ENCODE results near the gene CARD19.

Gene CARD19

DNA sequence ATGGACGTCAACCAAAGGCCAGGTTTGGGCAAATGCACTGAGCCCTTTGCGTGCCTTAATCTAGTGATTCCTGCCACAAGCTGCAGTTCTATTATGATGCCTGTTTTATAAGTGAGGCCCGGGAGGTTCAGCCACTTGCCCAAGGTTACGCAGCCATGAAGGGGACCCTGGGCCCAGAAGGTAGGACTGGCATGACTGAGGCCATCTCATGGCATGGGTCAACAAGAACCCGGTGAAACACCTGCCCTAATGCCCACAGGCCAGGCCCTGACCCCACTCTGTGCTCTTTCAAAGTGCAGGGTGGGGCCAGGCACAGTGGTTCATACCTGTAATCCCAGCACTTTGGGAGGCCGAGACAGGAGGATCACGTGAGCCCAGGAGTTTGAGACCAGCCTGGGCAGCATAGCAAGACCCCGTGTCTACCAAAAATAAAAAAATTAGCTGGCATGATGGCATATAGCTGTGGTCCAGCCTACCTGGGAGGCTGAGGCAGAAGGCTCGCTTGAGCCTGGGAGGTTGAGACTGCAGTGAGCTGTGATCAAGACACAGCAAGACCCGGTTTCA is 29.4 kb downstream of the CARD19 start:
- no peak for DNase-seq (ENCODE audit: low read depth)
- TF ChIP-seq, protein P1, sequence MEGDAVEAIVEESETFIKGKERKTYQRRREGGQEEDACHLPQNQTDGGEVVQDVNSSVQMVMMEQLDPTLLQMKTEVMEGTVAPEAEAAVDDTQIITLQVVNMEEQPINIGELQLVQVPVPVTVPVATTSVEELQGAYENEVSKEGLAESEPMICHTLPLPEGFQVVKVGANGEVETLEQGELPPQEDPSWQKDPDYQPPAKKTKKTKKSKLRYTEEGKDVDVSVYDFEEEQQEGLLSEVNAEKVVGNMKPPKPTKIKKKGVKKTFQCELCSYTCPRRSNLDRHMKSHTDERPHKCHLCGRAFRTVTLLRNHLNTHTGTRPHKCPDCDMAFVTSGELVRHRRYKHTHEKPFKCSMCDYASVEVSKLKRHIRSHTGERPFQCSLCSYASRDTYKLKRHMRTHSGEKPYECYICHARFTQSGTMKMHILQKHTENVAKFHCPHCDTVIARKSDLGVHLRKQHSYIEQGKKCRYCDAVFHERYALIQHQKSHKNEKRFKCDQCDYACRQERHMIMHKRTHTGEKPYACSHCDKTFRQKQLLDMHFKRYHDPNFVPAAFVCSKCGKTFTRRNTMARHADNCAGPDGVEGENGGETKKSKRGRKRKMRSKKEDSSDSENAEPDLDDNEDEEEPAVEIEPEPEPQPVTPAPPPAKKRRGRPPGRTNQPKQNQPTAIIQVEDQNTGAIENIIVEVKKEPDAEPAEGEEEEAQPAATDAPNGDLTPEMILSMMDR (conservative IDR thresholded peaks at IDR 0.05; ENCODE audit: low read length): no peak
- H3K4me3 ChIP-seq (ENCODE audit: low read length): no peak overlapping the region

DNA sequence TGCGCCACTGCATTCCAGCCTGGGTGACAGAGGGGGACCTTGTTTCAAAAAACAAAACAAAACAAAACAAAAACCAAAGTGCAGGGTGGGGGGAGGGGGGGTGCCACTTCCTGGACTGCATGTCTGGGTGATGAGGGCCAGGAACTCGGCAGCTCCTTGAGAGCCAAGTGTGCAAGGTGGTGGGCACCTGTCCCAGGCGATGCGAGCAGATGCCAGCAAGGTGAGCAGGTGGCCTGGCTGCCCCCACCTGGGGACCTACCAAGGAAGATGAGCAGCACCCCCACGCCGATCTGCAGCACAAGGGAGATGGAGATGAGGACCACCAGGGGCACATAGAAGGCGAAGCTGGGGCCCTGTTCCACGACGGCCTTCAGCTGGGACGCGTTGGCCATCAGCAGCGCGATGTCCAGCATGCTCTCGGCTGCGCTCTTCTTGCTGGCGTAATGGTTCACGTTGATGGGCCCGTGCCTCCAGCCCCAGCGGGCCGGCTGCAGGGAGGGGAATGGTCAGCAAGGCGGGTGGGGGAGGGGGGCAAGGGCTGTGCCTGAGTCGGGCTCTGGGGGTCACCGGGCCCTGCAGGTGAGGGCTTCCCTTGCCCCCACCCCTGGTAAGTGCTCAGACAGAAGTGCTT is 30.2 kb downstream of the CARD19 start:
- no peak overlapping the region for H3K4me3 ChIP-seq (ENCODE audit: low read length)
- TF ChIP-seq, protein P1 (conservative IDR thresholded peaks at IDR 0.05; ENCODE audit: low read length): no peak
- no peak for DNase-seq (ENCODE audit: low read depth)

DNA sequence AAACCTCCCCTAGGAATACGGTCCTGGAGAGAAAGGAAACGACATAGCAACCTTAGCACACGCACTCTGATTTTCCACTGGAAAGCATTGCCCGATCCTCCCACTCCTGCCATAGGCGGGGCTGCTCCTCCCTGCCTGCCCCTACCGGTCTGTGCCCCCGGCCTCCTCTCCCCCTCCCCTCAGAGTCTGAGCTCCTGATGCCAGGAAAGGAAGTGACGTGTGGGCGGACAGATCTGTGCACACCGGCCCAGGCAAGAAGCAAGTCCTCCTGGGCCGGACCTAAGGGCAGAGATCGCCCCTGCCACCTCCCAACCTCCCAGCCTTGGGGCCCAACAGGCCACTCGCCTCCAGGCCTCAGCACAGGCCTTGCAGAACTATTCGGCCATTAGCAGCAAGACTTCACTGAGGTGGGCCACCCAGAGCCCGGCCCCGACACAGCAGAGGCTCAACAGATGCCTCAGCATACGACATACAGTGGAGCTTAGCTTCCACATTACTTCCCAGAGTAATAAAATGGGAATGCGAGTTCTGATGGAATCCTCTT is 30.9 kb downstream of the CARD19 start:
- TF ChIP-seq, protein P1 (conservative IDR thresholded peaks at IDR 0.05; ENCODE audit: low read length): no peak
- no peak overlapping the region for H3K4me3 ChIP-seq (ENCODE audit: low read length)
- no peak for DNase-seq (ENCODE audit: low read depth)

DNA sequence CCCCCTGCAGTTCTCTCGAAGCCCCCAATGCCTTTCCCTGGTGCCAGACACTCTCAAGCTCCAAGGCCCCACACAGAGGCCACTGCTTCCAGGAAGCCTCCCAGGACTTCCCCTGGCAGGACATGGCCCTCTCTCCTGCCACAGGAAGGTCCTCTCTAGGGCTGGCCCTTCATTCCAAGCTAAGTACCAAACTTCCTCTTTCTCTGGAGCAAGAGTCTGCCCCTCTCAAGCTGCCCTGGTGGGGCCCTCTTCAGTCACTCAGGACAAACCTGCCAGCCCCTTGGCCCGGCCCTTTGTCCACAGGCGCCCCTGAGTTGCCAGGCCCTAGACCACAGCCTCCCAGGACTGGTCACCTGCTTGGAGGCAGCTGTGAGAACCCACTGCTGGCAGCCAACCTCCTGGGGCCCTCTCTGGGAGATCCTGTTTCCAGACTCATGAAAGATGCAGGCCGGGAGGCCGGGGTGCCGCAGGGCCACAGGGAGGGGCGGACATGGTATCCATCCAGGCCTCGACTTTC is 31.4 kb downstream of the CARD19 start:
- TF ChIP-seq, protein P1 (conservative IDR thresholded peaks at IDR 0.05; ENCODE audit: low read length): no peak
- H3K4me3 ChIP-seq (ENCODE audit: low read length): no peak overlapping the region
- DNase-seq (ENCODE audit: low read depth): no peak

DNA sequence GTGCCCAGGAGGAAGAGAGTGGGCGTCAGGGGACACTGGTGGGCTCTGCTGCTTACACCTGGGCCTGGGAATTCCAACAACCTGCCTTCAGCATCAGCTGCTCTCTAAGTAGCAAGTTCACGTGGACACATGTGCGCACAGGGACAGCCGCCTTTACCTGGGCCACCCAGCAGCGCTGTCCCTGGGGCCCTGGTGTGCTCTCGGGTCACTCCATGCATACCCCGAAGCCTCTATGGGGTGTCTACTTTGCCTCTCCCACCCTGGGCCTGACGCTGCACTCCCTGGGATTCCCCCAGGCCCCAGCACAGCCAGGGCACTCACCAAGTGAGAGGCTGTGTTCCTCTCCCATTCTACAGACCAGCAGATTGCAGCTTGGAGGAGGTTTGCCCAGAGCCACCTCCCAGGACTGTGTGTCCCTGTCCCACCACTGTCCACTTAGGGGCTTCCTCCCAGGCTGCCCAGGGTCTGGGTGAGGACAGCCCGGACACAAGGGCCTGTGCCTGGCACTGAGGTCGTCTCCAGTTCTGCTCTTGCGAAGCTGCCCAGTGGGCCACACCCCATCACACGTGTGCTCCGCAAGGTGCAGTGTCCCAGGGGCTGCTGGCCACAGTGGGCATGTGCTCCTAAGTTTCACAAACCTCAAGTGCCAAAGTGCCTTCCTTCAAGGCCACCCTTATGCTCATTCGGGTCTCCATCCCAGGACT is 32.1 kb downstream of the CARD19 start:
- TF ChIP-seq, protein P1 (conservative IDR thresholded peaks at IDR 0.05; ENCODE audit: low read length): no peak
- no peak overlapping the region for H3K4me3 ChIP-seq (ENCODE audit: low read length)
- no peak for DNase-seq (ENCODE audit: low read depth)

DNA sequence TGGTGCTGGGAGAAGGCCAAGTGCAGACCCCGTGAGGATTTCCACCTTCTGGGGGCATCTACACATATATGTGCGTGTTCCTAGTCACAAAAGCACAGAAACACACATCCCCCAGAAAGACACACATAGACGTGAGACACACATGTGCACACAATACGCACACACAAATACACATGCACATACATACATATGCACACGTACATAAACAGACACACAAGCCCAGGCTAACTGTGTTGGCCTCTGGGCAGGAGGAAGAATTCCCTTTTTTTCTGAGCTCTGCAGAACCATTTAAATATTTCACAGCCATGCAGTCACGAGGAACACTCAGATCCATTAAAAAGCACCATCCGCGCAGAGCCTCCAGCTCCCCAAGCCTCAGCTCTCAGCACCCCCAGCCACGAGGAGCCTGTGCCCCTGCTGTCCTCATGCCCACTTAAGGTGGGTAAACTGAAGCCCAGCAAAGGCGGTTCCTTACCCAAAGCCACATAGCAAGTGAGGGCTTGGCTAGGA is 32.8 kb downstream of the CARD19 start:
- H3K4me3 ChIP-seq (ENCODE audit: low read length): no peak overlapping the region

More for the DNA sequence above, 32.8 kb downstream of the CARD19 start:
- TF ChIP-seq, protein P1 (conservative IDR thresholded peaks at IDR 0.05; ENCODE audit: low read length): no peak
- no peak for DNase-seq (ENCODE audit: low read depth)
